Ecto neural progenitor cell (in vitro differentiated cells): Measurements from ENCODE around the gene SCGB1A1.
A peak's percentile ranks its signal among the peaks of the same experiment; 100 is the strongest.
"Not testable (repeated sequence)": the region's sequence is repeated elsewhere in the genome, so short reads cannot be mapped to it uniquely, and the experiment has no call there.

Experiments
- DNase-seq: peaks from one replicate; pipeline ENCODE4 v3.0.0-alpha.2; 2018; ENCODE audit warnings: low spot score

The SCGB1A1 gene, protein sequence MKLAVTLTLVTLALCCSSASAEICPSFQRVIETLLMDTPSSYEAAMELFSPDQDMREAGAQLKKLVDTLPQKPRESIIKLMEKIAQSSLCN

GRCh38 chr11:62418733-62419132 is at the start of gene SCGB1A1:
Gene SCGB1A1 (plus strand): TSS chr11:62419033. CDS start chr11:62419096, 63 bp downstream.
- no peak for DNase-seq

- DNase-seq, result no peak
Measured at GRCh38 chr11:62370743-62371440, 47.9 kb upstream of the SCGB1A1 start.

DNA sequence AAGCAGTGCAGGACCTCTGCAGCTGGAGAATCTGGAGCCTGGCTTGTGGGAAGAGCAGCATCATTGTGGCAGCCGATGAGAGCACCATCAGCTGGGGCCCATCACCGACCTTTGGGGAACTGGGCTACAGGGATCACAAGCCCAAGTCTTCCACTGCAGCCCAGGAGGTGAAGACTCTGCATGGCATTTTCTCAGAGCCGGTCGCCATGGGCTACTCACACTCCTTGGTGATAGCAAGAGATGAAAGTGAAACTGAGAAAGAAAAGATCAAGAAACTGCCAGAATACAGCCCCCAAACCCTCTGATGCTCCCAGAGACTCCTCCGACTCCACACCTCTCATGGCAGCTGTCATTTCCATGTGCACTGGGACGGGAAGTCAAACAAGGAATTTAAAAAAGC is 46.0 kb upstream of the SCGB1A1 start:
- DNase-seq, result no peak

GRCh38 chr11:62373464-62374119 is 45.2 kb upstream of the SCGB1A1 start:
- DNase-seq, result no peak

GRCh38 chr11:62374801-62375200 is 44.0 kb upstream of the SCGB1A1 start:
- no peak for DNase-seq

DNA sequence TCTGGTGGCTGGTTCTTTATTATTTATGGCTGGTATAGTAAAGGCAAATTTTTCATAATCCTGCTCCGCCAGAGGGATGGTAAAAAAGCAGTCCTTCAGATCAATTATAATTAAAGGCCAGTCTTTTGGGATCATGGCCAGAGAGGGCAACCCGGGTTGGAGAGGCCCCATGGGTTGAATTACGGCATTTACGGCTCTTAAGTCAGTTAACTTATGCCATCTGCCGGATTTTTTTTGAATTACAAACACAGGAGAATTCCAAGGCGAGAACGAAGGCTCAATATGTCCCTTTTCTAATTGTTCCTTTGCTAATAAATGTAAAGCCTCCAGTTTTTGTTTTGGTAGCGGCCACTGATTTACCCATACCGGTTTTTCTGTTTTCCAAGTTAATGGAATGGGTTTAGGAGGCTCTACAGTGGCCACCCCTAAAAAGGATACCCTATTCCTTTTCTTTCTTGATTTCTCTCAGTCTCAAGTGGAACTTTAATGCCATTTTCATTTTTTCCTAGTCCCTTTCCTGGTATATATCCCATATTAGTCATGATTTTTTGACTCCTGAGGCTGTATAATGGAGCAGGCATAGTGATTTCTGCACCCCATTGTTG is 40.3 kb upstream of the SCGB1A1 start:
- DNase-seq, result not testable (repeated sequence)

DNA sequence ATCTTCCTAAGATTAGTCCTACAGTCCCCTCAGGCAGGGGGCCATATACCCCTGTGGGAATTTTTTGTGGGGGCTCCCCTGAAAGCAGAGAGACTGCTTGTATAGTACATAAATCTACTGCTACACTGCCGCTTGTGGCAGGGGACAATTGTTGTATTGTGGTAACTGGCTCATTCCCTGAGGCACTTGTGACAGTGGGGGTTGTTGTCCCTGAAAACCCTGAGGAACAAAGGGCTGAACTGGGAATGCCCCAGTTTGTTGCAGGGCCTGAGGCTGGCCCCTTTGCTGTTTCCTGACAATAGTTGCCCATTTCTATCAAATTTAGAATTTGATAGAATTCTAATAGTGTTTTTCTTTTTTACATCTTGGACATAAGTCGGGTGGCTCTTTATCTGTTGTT is 39.2 kb upstream of the SCGB1A1 start:
- DNase-seq, result not testable (repeated sequence)

DNA sequence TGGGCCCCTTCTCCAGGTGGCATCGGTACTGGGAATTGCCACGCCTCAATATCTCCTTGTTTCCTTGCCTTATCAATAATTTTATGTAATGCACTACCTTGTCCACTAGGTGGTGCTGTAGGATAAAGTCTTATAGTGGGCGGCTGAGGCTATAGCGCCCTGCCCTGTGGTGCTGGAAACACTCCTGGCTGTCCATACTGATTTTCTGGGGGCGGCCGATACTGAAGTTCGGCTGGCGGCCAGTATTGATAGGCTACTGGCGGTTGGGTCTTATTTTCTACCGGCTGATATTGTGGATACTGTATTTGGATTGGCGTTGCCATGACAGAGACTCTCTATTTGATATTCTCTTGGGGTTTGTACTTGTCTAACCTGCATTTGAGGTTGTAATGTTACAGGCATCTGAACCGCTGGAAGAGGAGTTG is 38.0 kb upstream of the SCGB1A1 start:
- DNase-seq, result not testable (repeated sequence)

DNA sequence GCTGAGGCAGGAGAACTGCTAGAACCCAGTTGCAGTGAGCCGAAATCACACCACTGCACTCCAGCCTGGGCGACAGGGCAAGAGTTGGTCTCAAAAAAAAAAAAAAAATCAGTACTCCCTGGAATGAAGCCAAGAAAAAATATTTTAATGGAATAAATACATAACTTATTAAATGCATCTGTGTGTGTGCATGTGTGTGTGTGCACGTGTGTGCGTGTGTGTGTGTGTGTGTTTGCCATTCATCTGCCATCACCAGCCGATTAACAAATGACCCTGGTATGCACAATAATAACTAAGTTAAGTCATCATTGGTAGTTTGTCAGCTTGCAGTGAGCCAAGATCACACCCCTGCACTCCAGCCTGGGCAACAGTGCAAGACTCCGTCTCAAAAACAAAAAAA is 35.0 kb upstream of the SCGB1A1 start:
- no peak for DNase-seq

GRCh38 chr11:62386083-62386482 is 32.8 kb upstream of the SCGB1A1 start:
- not testable (repeated sequence) for DNase-seq

- DNase-seq, result no peak
Measured at GRCh38 chr11:62387381-62387780, 31.5 kb upstream of the SCGB1A1 start.

DNA sequence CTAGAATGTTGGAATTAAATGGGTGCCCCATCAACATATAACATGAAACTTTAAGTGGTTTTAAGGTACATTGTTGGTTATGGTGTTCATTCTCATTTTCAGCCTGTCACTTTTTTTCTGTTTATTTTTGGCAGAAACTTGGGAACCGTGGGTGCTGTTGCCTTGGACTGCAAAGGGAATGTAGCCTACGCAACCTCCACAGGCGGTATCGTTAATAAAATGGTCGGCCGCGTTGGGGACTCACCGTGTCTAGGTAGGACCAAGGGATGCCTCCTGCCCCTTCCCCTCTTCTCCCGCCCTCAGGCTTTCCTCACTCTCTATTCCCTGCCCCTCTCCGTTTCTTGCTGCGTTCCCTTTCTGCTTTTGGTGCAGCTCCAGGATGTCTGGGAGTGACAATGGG is 29.8 kb upstream of the SCGB1A1 start:
- DNase-seq, result no peak

- no peak for DNase-seq
Measured at GRCh38 chr11:62390237-62390636, 28.6 kb upstream of the SCGB1A1 start.

GRCh38 chr11:62390722-62391121 is 28.1 kb upstream of the SCGB1A1 start:
- no peak for DNase-seq

DNA sequence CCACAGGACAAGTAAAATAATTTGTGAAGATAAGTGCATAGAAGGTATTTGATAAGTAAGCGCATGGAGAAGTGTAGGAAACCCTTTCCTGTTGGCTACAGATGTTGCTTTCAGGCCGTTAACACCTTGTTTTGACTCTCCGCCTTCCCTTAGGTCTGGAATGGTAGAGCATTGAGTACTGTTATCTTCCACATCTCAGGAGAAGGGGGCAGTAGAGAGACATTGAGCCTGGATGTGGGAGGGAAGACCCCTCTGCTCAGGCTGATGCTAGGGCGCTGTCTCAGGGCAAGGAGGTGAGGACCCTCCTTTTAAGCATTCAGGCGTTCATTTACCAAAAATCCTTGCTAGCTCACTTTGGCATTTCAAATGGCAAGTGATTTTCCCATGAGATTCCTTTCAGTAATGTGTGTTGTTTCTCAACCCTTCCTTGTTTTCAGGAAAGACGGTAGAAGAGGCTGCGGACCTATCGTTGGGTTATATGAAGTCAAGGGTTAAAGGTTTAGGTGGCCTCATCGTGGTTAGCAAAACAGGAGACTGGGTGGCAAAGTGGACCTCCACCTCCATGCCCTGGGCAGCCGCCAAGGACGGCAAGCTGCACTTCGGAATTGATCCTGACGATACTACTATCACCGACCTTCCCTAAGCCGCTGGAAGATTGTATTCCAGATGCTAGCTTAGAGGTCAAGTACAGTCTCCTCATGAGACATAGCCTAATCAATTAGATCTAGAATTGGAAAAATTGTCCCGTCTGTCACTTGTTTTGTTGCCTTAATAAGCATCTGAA is 27.0 kb upstream of the SCGB1A1 start:
- no peak for DNase-seq

DNA sequence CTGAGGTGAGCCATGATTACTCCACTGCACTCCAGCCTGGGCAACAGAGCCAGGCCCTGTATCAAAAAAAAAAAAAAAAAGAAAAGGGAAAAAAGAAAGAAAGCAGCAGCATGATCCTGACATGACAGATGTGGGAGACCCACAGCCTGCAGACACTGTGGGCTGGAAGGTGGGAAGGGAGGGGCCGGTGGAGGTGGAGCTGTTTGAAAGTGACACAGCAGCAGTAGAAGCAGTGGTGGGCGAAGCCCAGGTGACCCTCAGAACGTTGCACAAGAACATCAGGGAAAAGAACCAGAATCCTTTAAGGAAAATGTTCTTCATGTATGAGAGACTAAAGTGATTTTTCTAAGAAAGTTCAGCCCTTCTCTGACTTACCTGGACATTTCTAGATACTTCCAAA is 26.3 kb upstream of the SCGB1A1 start:
- DNase-seq, result no peak

DNA sequence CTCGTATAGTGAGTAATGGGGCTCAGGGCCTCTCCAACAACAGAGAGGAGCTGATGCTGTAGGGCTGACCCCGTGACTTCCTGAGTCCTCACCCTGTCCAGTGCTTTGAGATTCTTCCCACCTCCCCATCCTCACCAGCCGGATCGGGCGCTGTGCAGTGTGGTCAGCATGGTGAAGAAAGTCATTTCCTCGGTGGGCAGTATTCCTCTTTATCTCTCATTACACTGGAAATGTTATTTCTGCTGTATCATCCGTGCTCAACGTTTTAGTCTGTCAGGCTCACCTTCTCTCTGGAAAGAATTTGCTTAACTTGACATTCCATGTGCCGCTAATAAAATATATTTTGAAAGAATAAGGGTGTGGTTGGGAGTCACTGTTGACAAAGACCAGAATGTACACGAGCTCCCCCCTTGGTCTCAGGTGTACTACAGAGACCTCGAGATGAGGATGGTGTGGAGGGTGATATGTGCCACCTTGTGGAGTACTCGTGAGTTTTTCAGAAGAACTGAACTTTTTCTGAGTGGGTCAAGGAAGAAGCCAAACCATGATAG is 25.7 kb upstream of the SCGB1A1 start:
- DNase-seq, result no peak

DNA sequence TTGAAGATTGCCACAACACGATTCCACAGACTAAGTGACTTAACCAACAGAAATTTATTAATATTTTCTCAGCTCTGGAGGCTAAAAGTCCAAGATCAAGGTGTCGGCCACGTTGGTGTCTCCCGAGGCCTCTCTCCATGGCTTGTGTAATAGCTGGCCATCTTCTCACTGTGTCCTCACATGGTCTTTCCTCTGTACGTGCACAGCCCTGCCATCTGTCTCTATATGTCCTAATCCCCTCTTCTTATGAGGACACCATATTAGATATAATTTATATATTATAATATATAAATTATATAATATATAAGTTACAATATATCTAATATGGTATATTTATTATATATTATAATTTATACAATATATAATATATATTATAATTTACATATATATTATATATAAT is 25.1 kb upstream of the SCGB1A1 start:
- no peak for DNase-seq

- DNase-seq, result peak; percentile 85
Measured at GRCh38 chr11:62394825-62395538, 23.9 kb upstream of the SCGB1A1 start.

GRCh38 chr11:62395885-62396551 is 22.8 kb upstream of the SCGB1A1 start:
- DNase-seq, result no peak
